Muscle layer of duodenum (tissue), 2 donors: Measurements from ENCODE around the gene SLC38A4.

Source experiments
- H3K27ac ChIP-seq: one replicate; pipeline ENCODE4 v1.7.0; 2013; ENCODE audit warnings: mild to moderate bottlenecking, low read length
- H3K27me3 ChIP-seq: one replicate; pipeline ENCODE4 v1.7.0; 2013; ENCODE audit warnings: low read depth, mild to moderate bottlenecking, control low read depth, low read length
- H3K36me3 ChIP-seq, 2 donors: one replicate each; pipeline ENCODE4 v1.7.0; 2013; ENCODE audit warnings: low read length in 2 of 2, control low read depth in 1 of 2, mild to moderate bottlenecking in 1 of 2; ENCODE audit not compliant: insufficient read depth in 2 of 2, control insufficient read depth in 1 of 2
- H3K4me1 ChIP-seq, 2 donors: one replicate each; pipeline ENCODE4 v1.7.0; 2013; ENCODE audit warnings: low read length in 2 of 2, mild to moderate bottlenecking in 2 of 2, control low read depth in 1 of 2, moderate library complexity in 1 of 2; ENCODE audit not compliant: insufficient read depth in 2 of 2, control insufficient read depth in 1 of 2
- H3K4me3 ChIP-seq, 2 donors: one replicate each; pipeline ENCODE4 v1.7.0; 2013; ENCODE audit warnings: low read length in 2 of 2, low read depth in 1 of 2, mild to moderate bottlenecking in 1 of 2
- H3K9me3 ChIP-seq, 2 donors: one replicate each; pipeline ENCODE4 v1.7.0; 2013; ENCODE audit warnings: low read length in 2 of 2, control low read depth in 1 of 2, mild to moderate bottlenecking in 1 of 2; ENCODE audit not compliant: control insufficient read depth in 1 of 2
- donor health status: healthy.

The SLC38A4 gene

DNA sequence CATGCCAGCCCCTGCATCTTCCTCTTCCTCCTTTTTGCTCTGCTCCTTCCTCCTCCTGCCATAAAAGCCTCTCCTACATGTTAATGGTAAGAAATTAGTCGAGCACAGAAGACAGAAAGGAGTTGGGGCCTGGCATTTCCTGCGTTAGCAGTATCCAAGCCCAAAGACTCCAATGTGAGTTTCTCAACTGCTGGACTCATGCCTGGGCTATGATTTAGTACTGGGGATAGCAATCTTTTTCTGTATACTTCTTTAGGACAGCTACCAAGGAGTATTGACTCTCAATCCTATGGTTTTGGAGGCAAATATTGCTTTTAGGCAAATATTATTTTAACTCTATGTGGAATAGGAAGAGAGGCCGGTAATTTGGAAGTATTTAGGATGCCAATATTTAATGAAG, 18.0 kb upstream of the SLC38A4 start:
- Histone ChIP-seq H3K4me3 (no peak overlapping the region), H3K27ac (no peak overlapping the region), H3K9me3 (no peaks in the 10 kb centered on the region), H3K27me3 (no peaks in the 10 kb centered on the region), H3K4me1 (no peaks in the 10 kb centered on the region), H3K36me3 (no peaks in the 10 kb centered on the region)

DNA sequence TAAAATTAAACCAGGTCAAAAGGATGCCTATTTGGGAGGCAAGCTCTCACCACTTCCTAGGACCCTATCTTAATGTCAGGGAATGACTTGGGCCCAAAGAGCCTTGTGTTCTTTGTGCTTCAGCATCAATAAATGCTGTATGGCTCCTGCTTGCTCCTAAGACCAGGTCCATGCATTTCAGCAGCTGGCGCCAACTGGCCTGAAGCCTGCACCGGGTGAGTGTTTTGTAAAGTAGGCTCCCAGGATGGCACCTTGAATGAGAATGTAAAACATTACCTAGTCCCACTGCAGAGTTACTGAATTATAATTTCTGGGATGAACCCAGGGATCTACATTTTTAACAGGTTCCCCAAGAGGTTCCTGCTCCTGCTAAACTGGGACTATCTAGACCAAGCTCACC, 16.1 kb upstream of the SLC38A4 start:
- no peaks in the 10 kb centered on the region for H3K36me3 ChIP-seq
- no peak overlapping the region for H3K27ac ChIP-seq
- no peaks in the 10 kb centered on the region for H3K4me1 ChIP-seq
- no peak overlapping the region for H3K4me3 ChIP-seq
- no peaks in the 10 kb centered on the region for H3K9me3 ChIP-seq
- H3K27me3 ChIP-seq, result no peaks in the 10 kb centered on the region

GRCh38 chr12:46839964-46840363, 14.2 kb upstream of the SLC38A4 start:
- Histone ChIP-seq H3K4me1 (no peaks in the 10 kb centered on the region), H3K27me3 (no peaks in the 10 kb centered on the region), H3K9me3 (no peaks in the 10 kb centered on the region), H3K4me3 (no peak overlapping the region), H3K36me3 (no peaks in the 10 kb centered on the region), H3K27ac (no peak overlapping the region)

- Histone ChIP-seq H3K9me3 (no peaks in the 10 kb centered on the region), H3K27me3 (no peaks in the 10 kb centered on the region), H3K36me3 (no peaks in the 10 kb centered on the region), H3K27ac (no peak overlapping the region), H3K4me1 (no peaks in the 10 kb centered on the region), H3K4me3 (no peak overlapping the region)
Measured at GRCh38 chr12:46839232-46839631, 13.4 kb upstream of the SLC38A4 start.

DNA sequence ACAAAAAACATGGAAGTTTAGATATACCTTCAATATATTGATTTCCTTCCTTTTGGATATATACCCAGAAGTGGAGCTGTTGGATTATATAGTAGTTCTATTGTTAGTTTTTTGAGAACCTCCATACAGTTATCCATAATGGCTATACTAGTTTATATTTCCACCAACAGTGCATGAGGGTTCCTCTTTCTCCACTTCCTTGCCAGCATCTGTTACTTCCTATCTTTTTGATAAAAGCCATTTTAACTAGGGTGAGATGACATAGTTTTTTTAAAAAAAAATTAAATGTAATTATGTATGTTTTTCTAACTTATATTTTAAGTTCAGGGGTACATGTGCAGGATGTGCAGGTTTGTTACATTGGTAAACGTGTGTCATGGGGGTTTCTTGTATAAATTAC, 10.0 kb upstream of the SLC38A4 start:
- H3K27me3 ChIP-seq, result peaks cover 10% of the 10 kb centered on the region
- peaks cover 0 to 12% of the 10 kb centered on the region in 2 donors for H3K4me1 ChIP-seq
- H3K36me3 ChIP-seq, result no peaks in the 10 kb centered on the region
- no peak overlapping the region for H3K27ac ChIP-seq
- H3K4me3 ChIP-seq, result no peak overlapping the region
- H3K9me3 ChIP-seq, result no peaks in the 10 kb centered on the region

- Histone ChIP-seq H3K27me3 (peaks cover 23% of the 10 kb centered on the region), H3K27ac (no peak overlapping the region), H3K4me3 (peak overlapping the region in 1 of 2 donors; percentile 58), H3K9me3 (no peaks in the 10 kb centered on the region), H3K36me3 (no peaks in the 10 kb centered on the region), H3K4me1 (peaks cover 0 to 16% of the 10 kb centered on the region in 2 donors)
Measured at GRCh38 chr12:46832130-46832704, 6.4 kb upstream of the SLC38A4 start.

DNA sequence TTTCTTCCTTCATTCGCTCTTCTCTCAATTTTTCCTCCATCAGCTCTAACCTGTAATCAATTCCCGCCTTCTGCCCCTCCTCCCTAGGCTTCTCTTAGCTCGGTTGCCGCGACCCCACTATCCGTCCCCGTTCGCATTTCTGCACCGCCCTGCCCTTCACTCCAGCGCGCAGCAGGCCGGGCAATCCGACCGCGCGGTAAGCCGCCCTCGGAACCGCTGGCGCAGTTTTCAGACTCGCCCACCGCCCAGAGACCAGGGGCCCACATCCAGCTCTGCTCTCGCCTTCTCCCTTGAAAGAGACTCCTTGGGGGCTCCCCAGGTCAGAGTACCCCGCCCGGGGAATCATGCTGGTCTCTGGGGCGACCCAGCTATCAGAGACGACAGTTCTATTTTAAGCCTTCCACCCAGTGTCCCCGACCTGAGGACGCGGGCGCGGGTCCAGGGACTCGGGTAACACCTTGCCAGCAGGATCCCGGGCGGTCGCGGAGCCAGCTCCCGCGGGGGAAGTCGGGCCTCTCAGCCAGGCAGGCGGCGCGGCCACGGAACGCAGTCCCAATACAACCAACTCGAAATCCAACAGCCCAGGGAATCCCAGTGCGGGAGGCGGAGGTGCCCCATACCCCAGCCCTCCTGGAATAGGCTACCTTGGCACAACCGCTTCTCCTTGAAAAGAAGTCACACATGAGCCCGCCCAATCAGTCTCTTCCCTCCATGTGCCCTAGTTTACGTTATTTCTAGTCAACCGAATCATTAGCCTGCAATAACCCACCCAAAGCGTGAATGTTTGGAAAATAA, 5.7 kb upstream of the SLC38A4 start:
- Histone ChIP-seq H3K27me3 (peaks cover 23% of the 10 kb centered on the region), H3K4me1 (peaks cover 0 to 16% of the 10 kb centered on the region in 2 donors), H3K36me3 (no peaks in the 10 kb centered on the region)

GRCh38 chr12:46830731-46831334, 5.0 kb upstream of the SLC38A4 start:
- Histone ChIP-seq H3K27me3 (peaks cover 23% of the 10 kb centered on the region), H3K4me1 (peaks cover 0 to 18% of the 10 kb centered on the region in 2 donors)

More for the DNA sequence above, 5.7 kb upstream of the SLC38A4 start:
- Histone ChIP-seq H3K4me3 (peak overlapping the region in 1 of 2 donors; percentile 58), H3K27ac (no peak overlapping the region), H3K9me3 (no peaks in the 10 kb centered on the region)

DNA sequence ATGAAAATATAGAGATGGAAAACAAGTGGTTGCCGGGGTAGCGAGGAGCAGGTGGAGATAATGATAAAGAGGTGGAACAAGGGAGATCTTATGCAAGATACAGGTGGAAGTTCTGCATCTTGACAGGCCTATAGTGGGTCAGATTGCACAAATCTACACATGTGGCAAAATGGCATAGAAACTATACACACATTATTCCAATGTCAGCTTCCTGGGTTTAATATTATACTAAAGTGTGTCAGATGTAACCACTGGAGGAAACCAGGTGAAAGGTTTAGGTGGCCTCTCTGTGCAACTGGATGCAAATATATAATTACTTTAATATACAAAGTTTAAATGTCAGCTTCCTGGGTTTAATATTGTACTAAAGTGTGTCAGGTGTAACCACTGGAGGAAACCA, 1.1 kb downstream of the SLC38A4 start:
- no peak overlapping the region for H3K4me3 ChIP-seq
- H3K9me3 ChIP-seq, result no peaks in the 10 kb centered on the region
- no peak overlapping the region for H3K27ac ChIP-seq
- H3K36me3 ChIP-seq, result no peaks in the 10 kb centered on the region
- peaks cover 0 to 5% of the 10 kb centered on the region in 2 donors for H3K4me1 ChIP-seq
- H3K27me3 ChIP-seq, result peaks cover 4% of the 10 kb centered on the region

More at GRCh38 chr12:46830731-46831334, 5.0 kb upstream of the SLC38A4 start:
- no peak overlapping the region for H3K27ac ChIP-seq
- no peaks in the 10 kb centered on the region for H3K9me3 ChIP-seq
- peak overlapping the region in 1 of 2 donors; percentile 58 for H3K4me3 ChIP-seq
- H3K36me3 ChIP-seq, result no peaks in the 10 kb centered on the region

GRCh38 chr12:46818642-46819041, 7.2 kb downstream of the SLC38A4 start:
- Histone ChIP-seq H3K36me3 (no peaks in the 10 kb centered on the region), H3K9me3 (no peaks in the 10 kb centered on the region), H3K27ac (no peak overlapping the region), H3K4me3 (no peak overlapping the region), H3K27me3 (no peaks in the 10 kb centered on the region), H3K4me1 (no peaks in the 10 kb centered on the region)

DNA sequence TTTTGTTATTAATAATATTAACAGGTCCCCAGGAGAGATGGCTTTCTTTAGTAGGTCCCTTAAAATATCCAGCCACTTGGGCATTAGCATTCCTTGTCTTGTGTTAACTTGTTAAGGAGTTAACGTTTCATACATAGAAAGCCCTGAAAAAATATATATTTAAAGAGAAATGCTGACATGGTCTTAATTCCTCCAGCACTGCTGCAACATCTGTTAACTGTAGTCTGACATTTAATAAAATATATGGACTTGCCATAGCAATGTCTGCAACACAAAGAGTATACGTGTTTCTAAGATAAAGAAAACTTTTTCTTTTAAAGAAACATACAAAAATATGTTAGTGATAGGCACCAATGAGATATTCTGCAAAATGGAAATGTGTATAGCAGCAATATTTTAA, 10.0 kb downstream of the SLC38A4 start:
- no peaks in the 10 kb centered on the region for H3K36me3 ChIP-seq
- H3K4me1 ChIP-seq, result no peaks in the 10 kb centered on the region
- no peak overlapping the region for H3K4me3 ChIP-seq
- no peaks in the 10 kb centered on the region for H3K27me3 ChIP-seq
- H3K27ac ChIP-seq, result no peak overlapping the region
- no peaks in the 10 kb centered on the region for H3K9me3 ChIP-seq
